Prostate gland (tissue), 2 donors: Measurements from ENCODE around the gene CLCA4.

Source experiments
- POLR2A ChIP-seq: fragments of 450-650 bp; IDR thresholded peaks from one replicate; pipeline ENCODE4 v1.6.1; 2016; ENCODE audit warnings: antibody characterized with exemption, mild to moderate bottlenecking
- POLR2AphosphoS5 ChIP-seq: sonication (generic); formaldehyde crosslinking; IDR thresholded peaks from one replicate; pipeline ENCODE4 v1.6.1; 2017; ENCODE audit warnings: antibody characterized with exemption
- TF ChIP-seq, protein P1 (sequence below), 4 experiments: fragments of 200-600 bp in 2 of 4; fragments of 450-650 bp in 2 of 4; sonication (generic) in 2 of 4; IDR thresholded peaks; 1 replicate in 3 of 4; 2 replicates in 1 of 4; pipeline ENCODE4 v1.5.1; 2016 to 2019; ENCODE audit warnings: antibody characterized with exemption in 4 of 4, mild to moderate bottlenecking in 2 of 4, moderate library complexity in 2 of 4

DNA sequence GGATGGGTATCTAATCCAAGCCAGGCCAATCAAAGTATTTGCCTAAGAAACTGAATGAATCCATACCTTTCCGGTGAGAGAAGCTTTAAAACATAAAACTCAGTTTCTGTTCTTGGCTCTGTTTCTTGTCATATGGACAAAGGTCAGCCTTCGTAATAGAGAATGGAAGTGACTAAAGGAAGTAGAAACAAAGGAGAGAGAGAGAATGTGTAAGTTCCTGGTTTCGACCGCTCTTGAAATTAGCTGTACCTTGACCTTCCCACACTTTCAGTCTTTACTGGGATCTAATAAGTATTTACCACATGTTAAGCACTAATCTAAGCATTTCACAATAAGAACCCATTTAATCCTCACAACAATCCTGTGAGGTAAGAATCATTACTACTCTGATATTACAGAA, 19.6 kb upstream of the CLCA4 start:
- TF ChIP-seq, protein P1, sequence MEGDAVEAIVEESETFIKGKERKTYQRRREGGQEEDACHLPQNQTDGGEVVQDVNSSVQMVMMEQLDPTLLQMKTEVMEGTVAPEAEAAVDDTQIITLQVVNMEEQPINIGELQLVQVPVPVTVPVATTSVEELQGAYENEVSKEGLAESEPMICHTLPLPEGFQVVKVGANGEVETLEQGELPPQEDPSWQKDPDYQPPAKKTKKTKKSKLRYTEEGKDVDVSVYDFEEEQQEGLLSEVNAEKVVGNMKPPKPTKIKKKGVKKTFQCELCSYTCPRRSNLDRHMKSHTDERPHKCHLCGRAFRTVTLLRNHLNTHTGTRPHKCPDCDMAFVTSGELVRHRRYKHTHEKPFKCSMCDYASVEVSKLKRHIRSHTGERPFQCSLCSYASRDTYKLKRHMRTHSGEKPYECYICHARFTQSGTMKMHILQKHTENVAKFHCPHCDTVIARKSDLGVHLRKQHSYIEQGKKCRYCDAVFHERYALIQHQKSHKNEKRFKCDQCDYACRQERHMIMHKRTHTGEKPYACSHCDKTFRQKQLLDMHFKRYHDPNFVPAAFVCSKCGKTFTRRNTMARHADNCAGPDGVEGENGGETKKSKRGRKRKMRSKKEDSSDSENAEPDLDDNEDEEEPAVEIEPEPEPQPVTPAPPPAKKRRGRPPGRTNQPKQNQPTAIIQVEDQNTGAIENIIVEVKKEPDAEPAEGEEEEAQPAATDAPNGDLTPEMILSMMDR (IDR thresholded peaks at IDR 0.05): no peak
- TF ChIP-seq POLR2A (no peak), POLR2AphosphoS5 (no peak)
